Hepatocyte (in vitro differentiated cells): ENCODE measurements around the gene GABBR2.

Source experiments
- CTCF ChIP-seq: fragments of 200-600 bp; sonication (generic); IDR thresholded peaks from 2 replicates; pipeline ENCODE4 v1.5.1; 2016; ENCODE audit warnings: antibody characterized with exemption, mild to moderate bottlenecking; ENCODE audit not compliant: poor library complexity
- EZH2 ChIP-seq: fragments of 200-600 bp; sonication (generic); IDR thresholded peaks from 2 replicates; pipeline ENCODE4 v1.6.1; 2016; ENCODE audit warnings: antibody characterized with exemption, mild to moderate bottlenecking, borderline replicate concordance
- EZH2phosphoT487 ChIP-seq: fragments of 200-600 bp; sonication (generic); IDR thresholded peaks from one replicate; pipeline ENCODE4 v1.6.1; 2018; ENCODE audit warnings: antibody characterized with exemption, mild to moderate bottlenecking, low read depth, moderate library complexity; ENCODE audit not compliant: unreplicated experiment, severe bottlenecking

GRCh38 chr9:98730871-98731270 lies 22.1 kb upstream of the GABBR2 start:
- TF ChIP-seq CTCF (no peak), EZH2phosphoT487 (no peak), EZH2 (no peak)
